Mesendoderm (in vitro differentiated cells): ENCODE data around the gene MRPL10.

Experiments used
- DNase-seq: peaks from one replicate; pipeline ENCODE4 v3.0.0; 2013
- H2AK5ac ChIP-seq: 2 replicates; pipeline ENCODE4 v1.6.1; 2013; ENCODE audit warnings: low read length, inconsistent platforms
- H2BK120ac ChIP-seq: 2 replicates; pipeline ENCODE4 v1.6.1; 2013; ENCODE audit warnings: low read depth, mild to moderate bottlenecking, low read length, moderate library complexity, mixed read lengths
- H2BK15ac ChIP-seq: replicated peaks from 2 replicates; pipeline ENCODE4 v1.6.1; 2013; ENCODE audit warnings: low read depth, mild to moderate bottlenecking, moderate library complexity
- H2BK5ac ChIP-seq: 2 replicates; pipeline ENCODE4 v1.6.1; 2013; ENCODE audit warnings: low read length, inconsistent platforms
- H3K18ac ChIP-seq: 2 replicates; pipeline ENCODE4 v1.6.1; 2013; ENCODE audit warnings: mild to moderate bottlenecking, low read length, mixed read lengths
- H3K23ac ChIP-seq: one replicate; pipeline ENCODE4 v1.6.1; 2013; ENCODE audit warnings: low read length
- H3K27ac ChIP-seq: 2 replicates; pipeline ENCODE4 v1.5.1; 2013; ENCODE audit warnings: low read depth, mild to moderate bottlenecking, inconsistent platforms, low read length, moderate library complexity
- H3K27me3 ChIP-seq: 2 replicates; pipeline ENCODE4 v1.6.1; 2013; ENCODE audit warnings: low read length, control low read depth, mild to moderate bottlenecking, inconsistent platforms; ENCODE audit not compliant: insufficient read depth, poor library complexity
- H3K36me3 ChIP-seq: 2 replicates; pipeline ENCODE4 v1.6.1; 2013; ENCODE audit warnings: low read length, inconsistent platforms; ENCODE audit not compliant: control insufficient read depth, insufficient read depth
- H3K4ac ChIP-seq: one replicate; pipeline ENCODE4 v1.6.1; 2013; ENCODE audit warnings: low read depth, mild to moderate bottlenecking, low read length, moderate library complexity
- H3K4me1 ChIP-seq: 2 replicates; pipeline ENCODE4 v1.6.1; 2013; ENCODE audit warnings: low read depth, low read length, inconsistent platforms; ENCODE audit not compliant: control insufficient read depth
- H3K4me2 ChIP-seq: 2 replicates; pipeline ENCODE4 v1.6.1; 2013; ENCODE audit warnings: low read length
- H3K4me3 ChIP-seq: 2 replicates; pipeline ENCODE4 v1.5.1; 2013; ENCODE audit warnings: mild to moderate bottlenecking, low read length
- H3K56ac ChIP-seq: one replicate; pipeline ENCODE4 v1.6.1; 2013; ENCODE audit warnings: low read length
- H3K79me1 ChIP-seq: 2 replicates; pipeline ENCODE4 v1.6.1; 2013; ENCODE audit warnings: low read length, inconsistent platforms
- H3K79me2 ChIP-seq: 2 replicates; pipeline ENCODE4 v1.6.1; 2013; ENCODE audit warnings: mild to moderate bottlenecking, low read length; ENCODE audit not compliant: control insufficient read depth, insufficient read depth
- H3K9ac ChIP-seq: 2 replicates; pipeline ENCODE4 v1.6.1; 2013; ENCODE audit warnings: low read length, inconsistent platforms
- H4K5ac ChIP-seq: one replicate; pipeline ENCODE4 v1.6.1; 2013; ENCODE audit warnings: low read length
- H4K8ac ChIP-seq: one replicate; pipeline ENCODE4 v1.6.1; 2013; ENCODE audit warnings: low read depth, mild to moderate bottlenecking, control low read depth, low read length, moderate library complexity
- WGBS: extraction: QIAGEN DNeasy Blood & Tissue Kit; methylation state at CpG from one replicate; pipeline ENCODE4 v1.1.7; 2013; ENCODE audit warnings: low lambda C conversion rate, missing lambda C conversion rate; ENCODE audit not compliant: insufficient coverage; ENCODE audit errors: extremely low coverage; 5-methylcytosine and 5-hydroxymethylcytosine counted together

Gene MRPL10

GRCh38 chr17:47802341-47803022 is 28.9 kb downstream of the MRPL10 start:
- H3K23ac ChIP-seq: no peak overlapping the region
- H3K27me3 ChIP-seq: no peaks in the 10 kb centered on the region
- no peak overlapping the region for H3K56ac ChIP-seq
- H3K9ac ChIP-seq: no peak overlapping the region
- no peak overlapping the region for H3K18ac ChIP-seq
- no peaks in the 10 kb centered on the region for H3K79me2 ChIP-seq
- peak; percentile 74 for DNase-seq
- no peak overlapping the region for H4K5ac ChIP-seq
- H3K79me1 ChIP-seq: no peaks in the 10 kb centered on the region
- no peak overlapping the region for H2AK5ac ChIP-seq
- no peak overlapping the region for H3K4me2 ChIP-seq
- H2BK15ac ChIP-seq: no peak overlapping the region
- H3K4me1 ChIP-seq: no peaks in the 10 kb centered on the region
- no CpG with 5 or more reads among the region's 9 CpGs for WGBS
- H2BK5ac ChIP-seq: no peak overlapping the region
- H3K4me3 ChIP-seq: no peak overlapping the region
- H3K4ac ChIP-seq: no peak overlapping the region
- H4K8ac ChIP-seq: no peak overlapping the region
- H3K36me3 ChIP-seq: no peaks in the 10 kb centered on the region
- no peak overlapping the region for H2BK120ac ChIP-seq
- H3K27ac ChIP-seq: no peak overlapping the region

- Histone ChIP-seq H4K5ac (no peak overlapping the region), H3K18ac (no peak overlapping the region), H2BK15ac (no peak overlapping the region), H3K56ac (no peak overlapping the region), H2BK5ac (no peak overlapping the region), H3K23ac (no peak overlapping the region), H3K4me3 (no peak overlapping the region), H3K79me1 (no peaks in the 10 kb centered on the region), H3K27me3 (no peaks in the 10 kb centered on the region), H3K36me3 (no peaks in the 10 kb centered on the region), H4K8ac (no peak overlapping the region), H3K4me2 (no peak overlapping the region), H3K79me2 (no peaks in the 10 kb centered on the region), H2AK5ac (no peak overlapping the region), H3K27ac (no peak overlapping the region), H3K9ac (no peak overlapping the region), H2BK120ac (no peak overlapping the region), H3K4ac (no peak overlapping the region), H3K4me1 (no peaks in the 10 kb centered on the region)
- no CpG with 5 or more reads among the region's 6 CpGs for WGBS
- DNase-seq: no peak
Measured at GRCh38 chr17:47801906-47802305, 29.4 kb downstream of the MRPL10 start.

GRCh38 chr17:47801176-47801765 is 30.1 kb downstream of the MRPL10 start:
- H2BK120ac ChIP-seq: no peak overlapping the region
- no peak overlapping the region for H3K4me3 ChIP-seq
- WGBS: no CpG with 5 or more reads among the region's 4 CpGs
- no peak overlapping the region for H3K56ac ChIP-seq
- no peak overlapping the region for H2AK5ac ChIP-seq
- no peak overlapping the region for H4K5ac ChIP-seq
- no peak overlapping the region for H3K4ac ChIP-seq
- H3K27me3 ChIP-seq: no peaks in the 10 kb centered on the region
- no peak overlapping the region for H4K8ac ChIP-seq
- no peak overlapping the region for H2BK15ac ChIP-seq
- no peak overlapping the region for H3K9ac ChIP-seq
- H3K23ac ChIP-seq: no peak overlapping the region
- H3K36me3 ChIP-seq: no peaks in the 10 kb centered on the region
- H3K79me1 ChIP-seq: no peaks in the 10 kb centered on the region
- H3K18ac ChIP-seq: no peak overlapping the region
- no peak overlapping the region for H3K27ac ChIP-seq
- H3K4me2 ChIP-seq: no peak overlapping the region
- no peak for DNase-seq
- H2BK5ac ChIP-seq: no peak overlapping the region
- no peaks in the 10 kb centered on the region for H3K79me2 ChIP-seq
- H3K4me1 ChIP-seq: no peaks in the 10 kb centered on the region

- Histone ChIP-seq H2BK15ac (no peak overlapping the region), H3K27me3 (no peaks in the 10 kb centered on the region), H3K23ac (no peak overlapping the region), H3K4ac (no peak overlapping the region), H3K4me2 (no peak overlapping the region), H3K18ac (no peak overlapping the region), H3K79me1 (no peaks in the 10 kb centered on the region), H3K36me3 (no peaks in the 10 kb centered on the region), H3K56ac (no peak overlapping the region), H3K4me1 (no peaks in the 10 kb centered on the region), H4K5ac (no peak overlapping the region), H2AK5ac (no peak overlapping the region), H3K9ac (no peak overlapping the region), H2BK5ac (no peak overlapping the region), H3K4me3 (no peak overlapping the region), H4K8ac (no peak overlapping the region), H3K79me2 (no peaks in the 10 kb centered on the region), H2BK120ac (no peak overlapping the region), H3K27ac (no peak overlapping the region)
- no CpG with 5 or more reads among the region's 12 CpGs for WGBS
- DNase-seq: no peak
Measured at GRCh38 chr17:47800686-47801085, 30.7 kb downstream of the MRPL10 start.

GRCh38 chr17:47797797-47798196 is 33.5 kb downstream of the MRPL10 start:
- no peak overlapping the region for H3K56ac ChIP-seq
- no peak overlapping the region for H3K4ac ChIP-seq
- no peak overlapping the region for H3K23ac ChIP-seq
- H3K4me1 ChIP-seq: no peaks in the 10 kb centered on the region
- H2AK5ac ChIP-seq: no peak overlapping the region
- no peak overlapping the region for H3K9ac ChIP-seq
- H2BK15ac ChIP-seq: no peak overlapping the region
- H3K27me3 ChIP-seq: no peaks in the 10 kb centered on the region
- no peak overlapping the region for H2BK120ac ChIP-seq
- H3K27ac ChIP-seq: no peak overlapping the region
- peak; percentile 18 for DNase-seq
- H3K4me3 ChIP-seq: no peak overlapping the region
- no peak overlapping the region for H4K5ac ChIP-seq
- no peak overlapping the region for H2BK5ac ChIP-seq
- WGBS: no CpG with 5 or more reads among the region's 2 CpGs
- no peak overlapping the region for H3K4me2 ChIP-seq
- H3K18ac ChIP-seq: no peak overlapping the region
- H3K79me2 ChIP-seq: no peaks in the 10 kb centered on the region
- no peaks in the 10 kb centered on the region for H3K79me1 ChIP-seq
- H4K8ac ChIP-seq: no peak overlapping the region
- H3K36me3 ChIP-seq: no peaks in the 10 kb centered on the region

- Histone ChIP-seq H3K27ac (no peak overlapping the region), H3K27me3 (peaks cover 14% of the 10 kb centered on the region), H3K4me2 (no peak overlapping the region), H2BK15ac (no peak overlapping the region), H3K79me1 (no peaks in the 10 kb centered on the region), H3K56ac (no peak overlapping the region), H4K5ac (no peak overlapping the region), H3K4me3 (no peak overlapping the region), H3K4me1 (no peaks in the 10 kb centered on the region), H3K79me2 (no peaks in the 10 kb centered on the region), H2AK5ac (no peak overlapping the region), H3K18ac (no peak overlapping the region), H4K8ac (no peak overlapping the region), H2BK120ac (no peak overlapping the region), H3K36me3 (no peaks in the 10 kb centered on the region), H3K23ac (no peak overlapping the region), H2BK5ac (no peak overlapping the region), H3K9ac (no peak overlapping the region), H3K4ac (no peak overlapping the region)
- no CpG with 5 or more reads among the region's 6 CpGs for WGBS
- DNase-seq: no peak
Measured at GRCh38 chr17:47792979-47793378, 38.4 kb downstream of the MRPL10 start.
